Urothelium cell line (cell line): Measurements from ENCODE around the gene MYL10.

Source experiments
- DNase-seq: peaks from one replicate; pipeline ENCODE4 v3.0.0; 2011; ENCODE audit warnings: low spot score, mixed read lengths
- FAIRE-seq: peaks from 2 replicates; lab custom pipeline; 2011; peaks lifted over from hg19 to GRCh38; lab: Jason Lieb, UNC

The MYL10 gene

DNA sequence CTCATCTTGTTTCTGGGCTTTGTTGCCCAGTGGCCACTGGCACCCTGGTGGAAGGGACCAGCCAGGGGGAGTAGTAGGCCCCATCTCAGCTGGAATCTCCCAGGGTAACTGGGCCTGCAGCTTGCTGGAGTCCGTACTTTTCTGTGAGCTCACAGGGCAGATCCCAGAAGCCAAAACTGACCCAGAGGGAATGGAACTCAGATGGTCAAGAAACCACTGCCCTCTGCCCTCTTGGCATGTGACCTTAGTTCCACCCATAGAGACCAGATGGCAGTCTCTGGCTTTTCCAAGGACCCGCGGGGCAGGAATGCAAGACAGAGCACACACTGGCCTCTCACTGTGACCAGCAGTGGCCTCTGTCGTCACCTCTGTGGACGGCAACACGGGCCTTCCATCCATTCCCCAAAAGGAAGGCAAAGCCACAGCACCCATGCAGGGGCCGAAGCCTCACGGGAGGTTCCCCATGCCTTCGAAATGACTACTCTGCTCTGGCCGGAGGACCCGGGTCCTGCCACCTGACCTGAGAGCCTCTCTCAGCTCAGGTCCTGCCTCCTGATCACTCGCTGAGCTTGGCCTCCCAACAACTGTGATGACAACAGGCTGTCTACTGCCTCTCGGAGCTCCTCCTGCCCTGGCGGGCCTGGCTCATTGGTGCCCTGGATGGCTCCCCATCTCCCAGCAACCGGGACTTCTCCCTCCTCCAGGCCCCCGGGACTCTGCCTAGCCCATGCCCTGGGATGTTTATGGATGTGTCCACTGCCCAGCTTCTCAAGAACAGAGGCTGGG, 29.9 kb downstream of the MYL10 start:
- no peak for FAIRE-seq
- no peak for DNase-seq

DNA sequence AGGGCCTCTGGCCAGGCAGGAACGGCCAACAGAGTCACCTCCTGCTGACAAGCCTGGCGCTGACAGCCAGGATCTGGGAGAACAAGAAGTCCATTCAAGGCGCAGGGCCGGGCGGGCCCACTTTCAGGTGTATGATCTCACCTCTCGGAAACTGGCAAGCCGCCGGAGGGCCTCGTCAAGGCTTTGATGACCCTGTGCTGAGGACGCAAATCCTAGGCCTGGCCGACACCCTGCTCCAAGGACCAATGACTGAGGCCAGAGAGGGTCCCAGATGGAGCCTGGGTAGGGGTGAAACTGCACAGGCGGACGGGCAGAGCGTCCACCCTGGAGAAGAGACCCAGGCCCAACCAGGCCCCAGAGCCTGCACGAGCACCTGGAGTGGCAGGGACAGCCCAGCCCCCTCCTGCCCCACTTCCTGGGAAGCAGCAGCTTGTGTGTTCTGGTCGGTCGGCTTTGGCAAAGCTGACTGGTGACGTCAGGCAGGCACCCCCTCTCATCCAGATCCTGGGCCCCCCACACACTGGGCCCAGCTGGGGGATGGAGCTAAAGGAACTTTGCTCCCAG, 30.6 kb downstream of the MYL10 start:
- DNase-seq, result peak; percentile 70
- FAIRE-seq, result no peak

GRCh38 chr7:101597941-101598340, 31.2 kb downstream of the MYL10 start:
- no peak for DNase-seq
- FAIRE-seq, result peak; percentile 17

GRCh38 chr7:101596898-101597297, 32.2 kb downstream of the MYL10 start:
- DNase-seq (no peak), FAIRE-seq (no peak)

- peak; percentile 20 for FAIRE-seq
- DNase-seq, result no peak
These were observed 33.1 kb downstream of the MYL10 start for GRCh38 chr7:101595766-101596537.

DNA sequence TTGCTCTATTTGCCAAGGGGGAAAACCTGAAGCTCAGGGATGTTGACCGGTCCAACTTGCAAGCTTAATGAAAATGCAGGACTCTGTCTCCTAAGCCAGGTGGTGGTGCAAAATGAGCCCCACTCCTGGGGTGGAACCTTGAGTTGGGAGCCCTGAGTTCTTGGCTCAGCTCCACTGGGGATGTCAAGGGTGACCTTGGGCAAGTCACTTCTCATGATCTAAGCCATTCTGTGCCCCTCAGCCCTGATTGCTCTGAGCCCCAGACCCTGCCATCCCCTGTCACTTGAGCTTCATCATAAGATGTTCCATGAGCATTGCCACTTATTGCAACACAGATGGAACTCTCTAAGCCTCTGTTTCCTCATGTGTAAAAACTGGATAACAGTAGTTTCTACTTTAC, 33.9 kb downstream of the MYL10 start:
- DNase-seq (no peak), FAIRE-seq (no peak)

DNA sequence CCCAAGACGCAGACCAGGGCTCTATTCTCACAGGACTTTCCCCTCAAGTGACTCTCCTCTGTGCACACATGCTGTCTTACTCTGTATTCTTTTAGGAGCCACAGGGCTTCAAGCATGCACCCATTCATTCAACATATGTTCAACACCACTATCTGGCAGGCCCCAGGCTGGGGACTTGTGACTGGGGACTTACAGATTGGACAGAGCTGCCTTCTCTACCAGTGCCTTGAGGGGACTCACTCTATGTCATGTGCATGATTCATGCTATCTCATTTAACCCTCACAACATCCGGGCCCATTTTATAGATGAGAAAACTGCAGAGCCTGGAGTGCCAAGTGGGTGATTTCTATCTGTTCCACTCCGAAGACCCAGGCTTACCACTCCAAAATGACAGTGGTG, 34.3 kb downstream of the MYL10 start:
- no peak for FAIRE-seq
- peak; percentile 5 for DNase-seq

DNA sequence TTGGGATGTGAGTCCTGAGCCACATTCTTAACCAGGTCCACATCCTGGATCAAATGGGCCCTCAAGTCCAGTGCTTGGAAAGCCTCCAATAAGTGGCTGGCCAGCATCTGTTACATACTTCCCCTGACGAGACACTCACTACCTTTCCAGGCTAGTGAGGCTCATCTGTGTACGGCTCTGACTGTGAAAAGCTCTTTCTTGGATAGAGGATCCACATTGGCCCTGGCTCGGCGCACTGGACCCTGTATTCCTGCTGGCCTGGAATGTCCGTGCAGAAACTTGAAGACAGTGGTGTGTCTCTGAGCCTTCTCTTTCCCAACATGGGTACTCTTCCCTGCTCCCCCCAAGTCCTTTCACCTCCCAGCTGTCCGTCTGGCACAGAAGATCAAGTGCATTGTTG, 35.5 kb downstream of the MYL10 start:
- DNase-seq (peak; percentile 6), FAIRE-seq (no peak)

DNA sequence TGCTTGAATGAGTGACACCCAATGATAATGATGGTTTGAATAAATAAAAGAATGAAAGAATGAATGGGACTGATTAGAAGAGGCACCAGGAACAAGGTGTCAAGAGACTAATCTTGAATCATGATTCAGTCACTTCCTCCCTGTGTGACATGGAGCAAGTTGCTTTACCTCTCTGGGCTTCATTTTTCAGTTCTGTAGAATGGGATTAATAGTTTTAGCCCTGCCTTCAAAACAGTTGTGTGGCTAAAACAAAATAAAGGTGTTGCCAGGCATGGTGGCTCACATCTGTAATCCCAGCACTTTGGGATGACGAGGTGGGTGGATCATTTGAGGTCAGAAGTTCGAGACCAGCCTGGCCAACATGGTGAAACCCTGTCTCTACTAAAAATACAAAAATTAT, 37.6 kb downstream of the MYL10 start:
- no peak for DNase-seq
- no peak for FAIRE-seq

- peak; percentile 7 for DNase-seq
- FAIRE-seq, result no peak
These were observed 38.2 kb downstream of the MYL10 start for GRCh38 chr7:101590663-101591435.

- peak; percentile 9 for DNase-seq
- FAIRE-seq, result no peak
These were observed 39.0 kb downstream of the MYL10 start for GRCh38 chr7:101589976-101590662.

DNA sequence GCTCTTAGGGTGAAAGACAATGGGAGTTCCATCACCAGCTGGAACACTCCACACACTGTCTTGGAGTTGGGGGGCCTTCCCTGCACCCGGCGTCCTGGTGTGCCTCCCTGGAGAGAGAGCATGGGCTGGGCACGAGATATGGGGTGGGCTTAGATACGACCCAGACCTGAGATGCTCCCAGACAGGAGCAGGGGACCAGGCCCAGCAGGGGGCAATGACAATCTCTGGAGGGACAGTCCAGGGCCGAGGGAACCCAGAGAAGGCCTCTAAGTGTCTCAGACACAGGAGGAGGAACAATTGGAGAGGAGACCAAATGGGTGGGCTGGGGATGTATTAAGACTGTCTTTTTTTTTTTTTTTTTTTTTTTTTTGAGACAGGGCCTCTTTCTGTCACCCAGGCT, 40.0 kb downstream of the MYL10 start:
- FAIRE-seq, result no peak
- peak; percentile 7 for DNase-seq

- DNase-seq, result peak; percentile 9
- peak; percentile 13 for FAIRE-seq
These were observed 40.8 kb downstream of the MYL10 start for GRCh38 chr7:101588131-101588935.

DNA sequence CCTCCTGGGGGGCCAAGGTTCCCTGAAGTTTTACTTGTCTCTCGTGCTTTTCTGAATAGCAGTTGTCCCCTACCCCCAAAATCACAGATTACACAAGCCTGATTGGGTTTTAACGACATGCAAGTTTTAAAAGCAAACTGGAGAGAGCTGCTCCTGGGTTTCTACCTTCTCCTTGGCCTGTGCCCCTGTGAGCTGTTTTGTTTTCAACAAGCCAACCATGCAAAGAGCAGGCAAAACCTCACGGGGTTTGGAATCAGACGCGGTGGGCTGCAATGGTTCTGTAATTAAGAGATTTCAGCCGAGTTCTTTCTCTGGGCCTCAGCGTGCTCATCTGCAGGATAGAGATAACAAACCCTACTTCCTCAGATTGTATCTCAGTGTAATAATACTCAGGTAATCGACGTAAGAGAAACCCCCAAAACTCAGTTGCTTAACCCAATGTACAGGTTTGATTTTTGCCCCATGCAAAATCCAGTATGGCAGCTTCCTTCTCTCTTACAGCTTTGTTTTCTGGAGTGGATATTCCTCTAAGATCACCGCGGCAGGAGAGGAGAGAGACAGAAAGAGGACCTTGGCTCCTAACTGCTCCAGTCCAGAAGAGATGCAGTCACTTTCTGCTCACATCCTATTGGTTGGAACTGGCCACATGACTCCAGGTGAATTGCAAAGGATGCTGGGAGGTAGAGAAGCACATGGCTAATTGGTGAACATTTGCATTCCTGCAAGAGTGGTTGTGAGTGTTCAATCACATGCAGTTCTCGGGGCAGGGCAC, 42.0 kb downstream of the MYL10 start:
- DNase-seq, result no peak
- no peak for FAIRE-seq

GRCh38 chr7:101586078-101586905, 42.8 kb downstream of the MYL10 start:
- FAIRE-seq (peak; percentile 17), DNase-seq (peak; percentile 33)

DNA sequence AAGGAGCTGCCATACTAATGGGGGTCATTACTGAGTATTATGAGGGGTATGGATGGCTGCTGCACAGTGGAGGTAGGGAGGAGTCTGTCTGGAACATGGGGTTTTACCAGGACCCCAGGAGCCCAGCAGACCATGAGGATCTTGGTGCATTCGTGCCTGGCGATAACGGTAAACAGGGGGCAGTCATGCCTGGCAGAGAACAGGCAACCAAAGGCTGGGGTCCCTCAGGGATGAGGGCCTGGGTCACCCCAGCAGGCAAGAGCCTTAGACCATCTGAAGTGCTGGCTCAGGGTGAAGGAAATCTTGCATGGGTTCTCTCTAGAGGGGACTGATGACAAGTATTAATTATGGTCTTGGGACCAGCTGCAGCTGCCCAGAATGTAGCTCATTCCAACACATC, 46.1 kb downstream of the MYL10 start:
- DNase-seq, result no peak
- no peak for FAIRE-seq

DNA sequence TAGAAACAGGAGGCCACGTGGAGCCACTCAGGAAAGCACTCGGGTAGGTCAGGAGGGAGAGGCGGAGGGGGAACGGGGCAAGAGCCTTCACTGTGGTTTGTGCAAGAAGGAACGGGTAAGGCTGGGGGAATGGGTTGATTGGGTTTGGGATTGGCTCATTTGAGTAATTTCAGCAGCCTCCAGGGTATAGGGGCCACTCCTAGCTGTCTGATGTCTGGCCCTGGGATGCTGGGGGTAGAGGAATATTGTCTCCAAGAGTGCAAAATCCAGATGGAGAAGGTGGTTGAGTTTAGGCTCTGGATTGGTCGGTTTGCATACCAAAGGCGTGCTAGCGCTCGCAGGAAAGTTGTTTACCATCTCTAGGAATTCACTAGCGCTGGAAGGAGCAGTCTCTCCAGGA, 47.2 kb downstream of the MYL10 start:
- peak; percentile 6 for DNase-seq
- no peak for FAIRE-seq

GRCh38 chr7:101580596-101580995, 48.5 kb downstream of the MYL10 start:
- DNase-seq (no peak), FAIRE-seq (no peak)
